ENCODE results near the gene NPY4R2. TPM values are rescaled to one million over a fixed set of nuclear protein-coding genes. Genes with fewer than 3 reads are reported as not detected.
"Not testable (repeated sequence)": the region's sequence is repeated elsewhere in the genome, so short reads cannot be mapped to it uniquely, and the experiment has no call there.

Gene NPY4R2
- polyA plus RNA-seq, 4 donors, result 0.49 to 0.81 (median 0.54) TPM; not detected in 1

GRCh38 chr10:47964280-47965063 is 46.0 kb downstream of the NPY4R2 start:
- DNase-seq; H3K27ac ChIP-seq (ENCODE audit: low read depth in 1 of 3, low read length in 2 of 3); FAIRE-seq; H3K27me3 ChIP-seq (ENCODE audit: control insufficient read depth in 3 of 3, insufficient read depth in 3 of 3, low read length in 3 of 3); H3K9me3 ChIP-seq (ENCODE audit: control insufficient read depth in 2 of 2, insufficient read depth in 1 of 2, low read depth in 1 of 2, low read length in 1 of 2); H3K36me3 ChIP-seq (ENCODE audit: control insufficient read depth in 3 of 3, insufficient read depth in 2 of 3, low read depth in 1 of 3, low read length in 3 of 3); H3K4me1 ChIP-seq (ENCODE audit: control insufficient read depth in 3 of 3, insufficient read depth in 2 of 3, low read depth in 1 of 3, low read length in 2 of 3); H3K4me3 ChIP-seq (ENCODE audit: low read depth in 1 of 3, low read length in 3 of 3): not testable (repeated sequence)
- 46 to 53% (median 48%) methylated on average over 5 of the region's 14 CpGs for WGBS, 3 donors

GRCh38 chr10:47968988-47969387 is 50.5 kb downstream of the NPY4R2 start:
- WGBS, 3 donors, result 84 to 93% (median 87%) methylated on average over 4 to 5 of the region's 6 CpGs
- H3K36me3 ChIP-seq (ENCODE audit: control insufficient read depth in 3 of 3, insufficient read depth in 2 of 3, low read depth in 1 of 3, low read length in 3 of 3); H3K27me3 ChIP-seq (ENCODE audit: control insufficient read depth in 3 of 3, insufficient read depth in 3 of 3, low read length in 3 of 3); H3K9me3 ChIP-seq (ENCODE audit: control insufficient read depth in 2 of 2, insufficient read depth in 1 of 2, low read depth in 1 of 2, low read length in 1 of 2); H3K4me3 ChIP-seq (ENCODE audit: low read depth in 1 of 3, low read length in 3 of 3); H3K27ac ChIP-seq (ENCODE audit: low read depth in 1 of 3, low read length in 2 of 3); H3K4me1 ChIP-seq (ENCODE audit: control insufficient read depth in 3 of 3, insufficient read depth in 2 of 3, low read depth in 1 of 3, low read length in 2 of 3); FAIRE-seq; DNase-seq: not testable (repeated sequence)

GRCh38 chr10:47970047-47970446 is 51.6 kb downstream of the NPY4R2 start:
- FAIRE-seq; H3K27me3 ChIP-seq (ENCODE audit: control insufficient read depth in 3 of 3, insufficient read depth in 3 of 3, low read length in 3 of 3): not testable (repeated sequence)

GRCh38 chr10:47971598-47971997 is 53.1 kb downstream of the NPY4R2 start:
- not testable (repeated sequence) for H3K27me3 ChIP-seq (ENCODE audit: control insufficient read depth in 3 of 3, insufficient read depth in 3 of 3, low read length in 3 of 3); H3K4me1 ChIP-seq (ENCODE audit: control insufficient read depth in 3 of 3, insufficient read depth in 2 of 3, low read depth in 1 of 3, low read length in 2 of 3); H3K4me3 ChIP-seq (ENCODE audit: low read depth in 1 of 3, low read length in 3 of 3); H3K27ac ChIP-seq (ENCODE audit: low read depth in 1 of 3, low read length in 2 of 3); H3K36me3 ChIP-seq (ENCODE audit: control insufficient read depth in 3 of 3, insufficient read depth in 2 of 3, low read depth in 1 of 3, low read length in 3 of 3); DNase-seq; H3K9me3 ChIP-seq (ENCODE audit: control insufficient read depth in 2 of 2, insufficient read depth in 1 of 2, low read depth in 1 of 2, low read length in 1 of 2); FAIRE-seq
- no CpG with 5 or more reads among the region's 5 CpGs for WGBS, 3 donors

More at GRCh38 chr10:47970047-47970446, 51.6 kb downstream of the NPY4R2 start:
- not testable (repeated sequence) for DNase-seq; H3K9me3 ChIP-seq (ENCODE audit: control insufficient read depth in 2 of 2, insufficient read depth in 1 of 2, low read depth in 1 of 2, low read length in 1 of 2); H3K4me3 ChIP-seq (ENCODE audit: low read depth in 1 of 3, low read length in 3 of 3); H3K27ac ChIP-seq (ENCODE audit: low read depth in 1 of 3, low read length in 2 of 3); H3K36me3 ChIP-seq (ENCODE audit: control insufficient read depth in 3 of 3, insufficient read depth in 2 of 3, low read depth in 1 of 3, low read length in 3 of 3); H3K4me1 ChIP-seq (ENCODE audit: control insufficient read depth in 3 of 3, insufficient read depth in 2 of 3, low read depth in 1 of 3, low read length in 2 of 3)
- 68 to 80% (median 78%) methylated on average over 2 to 3 of the region's 3 CpGs for WGBS, 3 donors

DNA sequence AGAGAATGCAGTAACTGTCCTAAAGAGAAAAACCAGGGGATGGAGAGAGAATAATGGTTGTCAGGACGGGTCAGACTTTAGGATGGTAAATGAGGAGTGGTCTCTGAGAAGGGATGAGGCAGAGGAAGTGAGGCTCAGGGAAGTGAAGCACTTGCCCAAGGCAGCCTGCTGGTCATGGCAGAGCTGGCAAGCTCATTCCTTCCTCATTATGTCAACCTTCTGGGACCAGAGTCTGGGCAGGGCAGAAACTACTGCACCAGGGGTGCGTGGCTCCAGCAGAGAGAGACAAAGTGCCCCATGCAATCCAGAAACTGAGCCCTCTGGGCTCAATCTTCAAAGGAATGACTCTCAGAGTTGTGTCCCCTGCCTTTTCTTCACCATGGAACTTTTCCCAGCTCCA is 53.6 kb downstream of the NPY4R2 start:
- WGBS, 3 donors, result 33% methylated on average over 1 of the region's 2 CpGs; no CpG with 5 or more reads in 2 of the 3 donors
- FAIRE-seq; H3K4me3 ChIP-seq (ENCODE audit: low read depth in 1 of 3, low read length in 3 of 3); H3K27me3 ChIP-seq (ENCODE audit: control insufficient read depth in 3 of 3, insufficient read depth in 3 of 3, low read length in 3 of 3); H3K9me3 ChIP-seq (ENCODE audit: control insufficient read depth in 2 of 2, insufficient read depth in 1 of 2, low read depth in 1 of 2, low read length in 1 of 2); DNase-seq; H3K36me3 ChIP-seq (ENCODE audit: control insufficient read depth in 3 of 3, insufficient read depth in 2 of 3, low read depth in 1 of 3, low read length in 3 of 3); H3K4me1 ChIP-seq (ENCODE audit: control insufficient read depth in 3 of 3, insufficient read depth in 2 of 3, low read depth in 1 of 3, low read length in 2 of 3); H3K27ac ChIP-seq (ENCODE audit: low read depth in 1 of 3, low read length in 2 of 3): not testable (repeated sequence)

Other genes starting within 250 kb of the NPY4R2 start
- gene SYT15B, start 155.1 kb upstream of the NPY4R2 start, polyA plus RNA-seq, result 1 to 10 TPM in 1 of 4 donors, under 1 TPM in 1, not detected in 2; 0.99 to 3.3 TPM
- not detected for gene FAM25C, start 81.1 kb downstream of the NPY4R2 start, polyA plus RNA-seq